Liver (tissue), 9 donors: ENCODE measurements around the gene MRC2. TPM values are rescaled to one million over a fixed set of nuclear protein-coding genes. Genes with fewer than 3 reads are reported as not detected.

Experiments used
- DNase-seq: peaks from one replicate; pipeline ENCODE4 v3.0.0-alpha.2; 2017; ENCODE audit warnings: low spot score
- H3K27ac ChIP-seq, 2 donors: one replicate each; pipeline ENCODE4 v1.7.0; 2013; ENCODE audit warnings: inconsistent platforms in 2 of 2, low read length in 2 of 2, control low read depth in 1 of 2, low read depth in 1 of 2, mild to moderate bottlenecking in 1 of 2
- H3K27me3 ChIP-seq, 4 donors: one replicate each; pipeline versions ENCODE4 v1.6.1 to v1.7.0; 2013; ENCODE audit warnings: low read length in 3 of 4, inconsistent platforms in 1 of 4, mild to moderate bottlenecking in 1 of 4, moderate library complexity in 1 of 4; ENCODE audit not compliant: control insufficient read depth in 4 of 4, insufficient read depth in 4 of 4
- H3K36me3 ChIP-seq, 4 donors: one replicate each; pipeline versions ENCODE4 v1.6.1 to v1.7.0; 2013; ENCODE audit warnings: low read length in 3 of 4, mild to moderate bottlenecking in 3 of 4, low read depth in 1 of 4, moderate library complexity in 1 of 4; ENCODE audit not compliant: control insufficient read depth in 4 of 4, insufficient read depth in 3 of 4
- H3K4me1 ChIP-seq, 4 donors: one replicate each; pipeline versions ENCODE4 v1.6.1 to v1.7.0; 2013; ENCODE audit warnings: low read length in 3 of 4, mild to moderate bottlenecking in 3 of 4, moderate library complexity in 1 of 4; ENCODE audit not compliant: control insufficient read depth in 4 of 4, insufficient read depth in 4 of 4
- H3K4me3 ChIP-seq, 3 donors: one replicate each; pipeline versions ENCODE4 v1.6.1 to v1.7.0; 2013; ENCODE audit warnings: low read length in 3 of 3, control low read depth in 1 of 3, low read depth in 1 of 3, mild to moderate bottlenecking in 1 of 3
- H3K9ac ChIP-seq, 2 donors: one replicate each; pipeline ENCODE4 v1.7.0; 2013; ENCODE audit warnings: low read length in 2 of 2, mild to moderate bottlenecking in 2 of 2, moderate library complexity in 2 of 2, control low read depth in 1 of 2, low read depth in 1 of 2
- H3K9me3 ChIP-seq, 4 donors: one replicate each; pipeline versions ENCODE4 v1.6.1 to v1.7.0; 2013; ENCODE audit warnings: low read length in 3 of 4; ENCODE audit not compliant: control insufficient read depth in 4 of 4
- CTCF ChIP-seq: fragments of 150-350 bp; IDR thresholded peaks from 2 replicates; pipeline ENCODE4 v1.5.1; 2017; ENCODE audit warnings: improper control_type of control experiment, low read depth, low read length; ENCODE audit not compliant: missing input control
- EGR1 ChIP-seq, 2 donors: IDR thresholded peaks; 2 replicates each; pipeline ENCODE4 v1.6.1; 2016 to 2018; ENCODE audit warnings: antibody characterized with exemption in 2 of 2, low read depth in 2 of 2
- FOXA1 ChIP-seq: IDR thresholded peaks from 2 replicates; pipeline ENCODE4 v1.6.1; 2016; ENCODE audit warnings: antibody characterized with exemption
- FOXA2 ChIP-seq: IDR thresholded peaks from 2 replicates; pipeline ENCODE4 v1.6.1; 2016; ENCODE audit warnings: antibody characterized with exemption
- JUND ChIP-seq, 2 donors: IDR thresholded peaks; 2 replicates each; pipeline ENCODE4 v1.6.1; 2016; ENCODE audit warnings: antibody characterized with exemption in 2 of 2
- NR2F2 ChIP-seq: IDR thresholded peaks from 2 replicates; pipeline ENCODE4 v1.6.1; 2016; ENCODE audit warnings: antibody characterized with exemption
- RAD21 ChIP-seq, 2 donors: IDR thresholded peaks; 2 replicates each; pipeline ENCODE4 v1.6.1; 2016; ENCODE audit warnings: antibody characterized with exemption in 2 of 2, mild to moderate bottlenecking in 2 of 2
- RXRA ChIP-seq, 2 donors: IDR thresholded peaks; 2 replicates each; pipeline ENCODE4 v1.6.1; 2017 to 2018; ENCODE audit warnings: antibody characterized with exemption in 2 of 2, mild to moderate bottlenecking in 1 of 2
- SP1 ChIP-seq: IDR thresholded peaks from 2 replicates; pipeline ENCODE4 v1.6.1; 2018; ENCODE audit warnings: antibody characterized with exemption, mild to moderate bottlenecking
- YY1 ChIP-seq: IDR thresholded peaks from 2 replicates; pipeline ENCODE4 v1.6.1; 2016; ENCODE audit warnings: antibody characterized with exemption, mild to moderate bottlenecking
- WGBS: extraction: QIAGEN DNeasy Blood & Tissue Kit; methylation state at CpG from one replicate; pipeline ENCODE4 v1.1.7; 2013; 5-methylcytosine and 5-hydroxymethylcytosine counted together
- polyA plus RNA-seq, 2 donors: library from polyadenylated mRNA; stranded (reverse) in 1 of 2; unstranded in 1 of 2; fragments of 200-250 nt in 1 of 2; fragments of >200 nt in 1 of 2; fragmentation: Nextera tagmentation in 1 of 2; extraction: Ambion mirVana in 1 of 2; gene quantifications; one replicate each; pipeline versions ENCODE4 v1.2.1 to v1.2.3, GENCODE V29; 2013 to 2015
- total RNA-seq, 2 donors: library from RNA; depleted of rRNA; stranded (reverse); fragments of >200 nt; gene quantifications; one replicate each; pipeline ENCODE4 v1.2.3, GENCODE V29; 2014
- TF ChIP-seq, protein P1 (sequence below): IDR thresholded peaks from 2 replicates; pipeline ENCODE4 v1.6.1; 2016; ENCODE audit warnings: antibody characterized with exemption
- donor health status: healthy.
- donor health status: healthy.
- donor health status: healthy.
- donor health status: healthy.
- donor health status: healthy.

MRC2 gene
- total and polyA plus RNA-seq, 4 donors = 0.49 to 81.1 (median 2.8) TPM

DNA sequence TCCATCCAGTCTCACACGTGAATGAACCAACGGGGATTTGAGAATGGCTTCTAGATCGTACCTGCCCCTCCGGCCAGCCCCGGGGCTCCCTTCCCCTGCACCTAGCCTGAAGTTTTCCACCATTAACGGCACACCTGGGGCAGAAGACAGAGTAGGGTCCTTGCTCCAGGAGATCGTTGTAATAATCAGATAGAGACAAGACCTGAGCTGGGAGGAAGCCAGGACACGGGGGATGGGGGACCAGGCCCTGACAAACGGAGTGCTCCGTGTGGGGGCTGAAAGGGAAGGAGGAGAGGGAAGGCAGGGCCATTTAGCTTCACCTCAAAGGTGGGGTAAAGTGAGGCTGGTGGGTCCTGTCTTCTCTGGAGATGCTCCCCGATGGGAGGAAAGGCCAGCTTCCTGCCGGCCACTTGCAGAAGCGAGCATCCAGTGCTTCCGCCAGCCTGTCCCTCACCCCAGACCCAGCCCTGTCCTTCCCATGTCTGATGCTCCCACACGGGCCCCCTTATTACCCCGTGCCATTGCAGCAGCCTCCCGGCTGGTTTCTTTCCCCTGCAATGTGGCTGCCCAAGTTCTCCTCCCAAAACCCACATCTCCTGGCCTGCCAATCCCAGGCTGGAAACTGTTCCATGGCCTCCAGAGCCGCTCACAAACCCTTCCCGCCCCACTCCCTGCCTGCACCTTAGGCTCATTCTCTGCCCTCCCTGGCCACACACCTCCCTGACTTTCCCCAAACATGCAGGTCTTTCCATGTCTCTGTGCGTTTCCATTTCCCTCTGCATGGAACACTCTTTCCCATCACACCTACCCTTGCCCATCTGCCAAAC lies 79.3 kb downstream of the MRC2 start (continued):
- TF ChIP-seq NR2F2 = no peak
- no peak for TF ChIP-seq RXRA (IDR thresholded peaks at IDR 0.05)
- TF ChIP-seq JUND (IDR thresholded peaks at IDR 0.05) = no peak
- TF ChIP-seq EGR1 (IDR thresholded peaks at IDR 0.05; ENCODE audit: low read depth in 2 of 2) = no peak

GRCh38 chr17:62707425-62707739 lies 79.9 kb downstream of the MRC2 start:
- Histone ChIP-seq H3K9ac (no peak overlapping the region), H3K36me3 (no peaks in the 10 kb centered on the region), H3K4me1 (peaks cover 0 to 12% (median 8%) of the 10 kb centered on the region in 4 donors), H3K27me3 (peaks cover 0 to 4% (median under 1%) of the 10 kb centered on the region in 4 donors), H3K9me3 (peaks cover 0 to 7% (median 3%) of the 10 kb centered on the region in 4 donors), H3K4me3 (no peak overlapping the region), H3K27ac (no peak overlapping the region)
- 93% methylated on average over 9 of the region's 9 CpGs for WGBS
- no peak for DNase-seq
- TF ChIP-seq FOXA2 = no peak
- TF ChIP-seq RAD21 (IDR thresholded peaks at IDR 0.05) = no peak
- TF ChIP-seq CTCF = no peak
- no peak for TF ChIP-seq JUND (IDR thresholded peaks at IDR 0.05)
- no peak for TF ChIP-seq YY1
- TF ChIP-seq NR2F2 = no peak
- TF ChIP-seq SP1 = no peak

GRCh38 chr17:62708587-62708986 lies 81.1 kb downstream of the MRC2 start:
- H3K9ac ChIP-seq = no peak overlapping the region
- no peaks in the 10 kb centered on the region for H3K36me3 ChIP-seq
- DNase-seq = no peak
- H3K27ac ChIP-seq = no peak overlapping the region
- H3K4me3 ChIP-seq = no peak overlapping the region
- H3K9me3 ChIP-seq = peaks cover 0 to 7% (median 3%) of the 10 kb centered on the region in 4 donors
- TF ChIP-seq RAD21 (IDR thresholded peaks at IDR 0.05) (no peak), YY1 (no peak), JUND (IDR thresholded peaks at IDR 0.05) (no peak)
- peaks cover 0 to 9% (median 7%) of the 10 kb centered on the region in 4 donors for H3K4me1 ChIP-seq
- no peaks in the 10 kb centered on the region for H3K27me3 ChIP-seq
- 47% methylated on average over 2 of the region's 2 CpGs for WGBS

- H3K4me3 ChIP-seq = no peak overlapping the region
- no peak for TF ChIP-seq NR2F2
- TF ChIP-seq FOXA1 = no peak
- TF ChIP-seq, protein P1, sequence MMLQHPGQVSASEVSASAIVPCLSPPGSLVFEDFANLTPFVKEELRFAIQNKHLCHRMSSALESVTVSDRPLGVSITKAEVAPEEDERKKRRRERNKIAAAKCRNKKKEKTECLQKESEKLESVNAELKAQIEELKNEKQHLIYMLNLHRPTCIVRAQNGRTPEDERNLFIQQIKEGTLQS = no peak
- no peak for TF ChIP-seq RAD21 (IDR thresholded peaks at IDR 0.05)
- TF ChIP-seq YY1 = no peak
- TF ChIP-seq JUND (IDR thresholded peaks at IDR 0.05) = no peak
- WGBS = 83% methylated on average over 8 of the region's 8 CpGs
- no peaks in the 10 kb centered on the region for H3K4me1 ChIP-seq
- H3K27ac ChIP-seq = no peak overlapping the region
- no peaks in the 10 kb centered on the region for H3K27me3 ChIP-seq
- peaks cover 0 to 7% (median 3%) of the 10 kb centered on the region in 4 donors for H3K9me3 ChIP-seq
- DNase-seq = no peak
- no peaks in the 10 kb centered on the region for H3K36me3 ChIP-seq
- H3K9ac ChIP-seq = no peak overlapping the region
Observed at GRCh38 chr17:62712171-62712581, 84.7 kb downstream of the MRC2 start.
